GM19455 (cell line): ENCODE data around the gene PPP1CA.

ENCODE experiments used
- ATAC-seq: cut with Tn5 transposase; IDR thresholded peaks from one replicate; pipeline ENCODE4 v1.9.1; 2021; ENCODE audit not compliant: unreplicated experiment

Gene PPP1CA

DNA sequence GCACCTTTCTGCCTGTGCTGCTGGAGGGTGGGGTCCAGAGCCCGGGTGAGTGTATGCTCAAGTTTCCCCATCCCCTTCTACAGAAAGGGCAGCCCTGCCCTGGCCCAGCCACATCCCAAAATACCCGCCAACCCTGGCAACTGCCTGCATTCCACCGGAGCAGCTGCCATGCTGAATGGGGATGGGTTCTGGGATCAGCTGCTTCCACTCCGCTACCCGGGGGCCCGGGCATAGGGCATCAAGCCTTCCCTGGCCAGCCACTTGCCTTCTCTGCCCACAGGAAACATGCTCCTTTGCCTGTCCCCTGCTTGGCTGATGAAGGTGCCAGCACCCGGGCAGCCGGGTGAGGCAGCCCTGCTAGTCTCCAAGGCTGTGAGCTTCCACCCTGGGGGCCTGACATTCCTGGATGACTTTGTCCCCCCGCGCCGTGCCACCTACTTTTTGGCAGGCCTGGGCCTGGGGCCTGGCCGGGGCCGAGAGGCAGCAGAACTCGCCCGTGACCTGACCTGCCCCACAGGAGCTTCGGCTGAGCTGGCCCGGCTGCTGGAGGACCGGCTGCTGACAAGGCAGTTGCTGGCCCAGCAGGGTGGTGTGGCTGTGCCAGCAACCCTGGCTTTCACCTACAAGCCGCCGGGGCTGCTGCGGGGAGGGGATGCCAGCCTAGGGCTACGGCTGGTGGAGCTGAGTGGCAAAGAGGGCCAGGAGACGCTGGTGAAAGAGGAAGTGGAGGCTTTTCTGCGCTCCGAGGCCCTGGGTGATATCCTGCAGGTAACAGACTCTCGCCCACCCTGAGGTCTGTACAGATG, 17.0 kb upstream of the PPP1CA start:
- ATAC-seq = no peak

DNA sequence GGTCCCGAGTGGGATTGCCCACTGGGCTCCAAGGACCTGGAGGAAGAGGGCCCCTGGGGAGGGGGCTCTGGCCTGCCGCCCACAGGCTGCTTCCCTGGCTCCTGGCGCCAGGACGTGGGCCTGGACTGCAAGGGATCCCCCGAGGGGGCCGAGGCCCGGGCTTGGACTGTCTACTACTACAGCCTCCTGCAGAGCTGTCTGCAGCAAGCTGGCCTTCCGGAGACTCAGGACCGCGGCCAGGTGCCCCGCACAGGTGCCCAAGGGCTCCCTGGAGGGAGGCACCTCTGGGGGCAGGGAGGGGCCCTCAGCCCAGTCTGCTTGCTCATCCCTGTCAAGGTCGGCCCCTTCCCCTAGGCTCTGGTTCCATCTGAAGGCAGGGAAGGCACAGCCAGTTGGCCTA, 15.8 kb upstream of the PPP1CA start:
- ATAC-seq = no peak

DNA sequence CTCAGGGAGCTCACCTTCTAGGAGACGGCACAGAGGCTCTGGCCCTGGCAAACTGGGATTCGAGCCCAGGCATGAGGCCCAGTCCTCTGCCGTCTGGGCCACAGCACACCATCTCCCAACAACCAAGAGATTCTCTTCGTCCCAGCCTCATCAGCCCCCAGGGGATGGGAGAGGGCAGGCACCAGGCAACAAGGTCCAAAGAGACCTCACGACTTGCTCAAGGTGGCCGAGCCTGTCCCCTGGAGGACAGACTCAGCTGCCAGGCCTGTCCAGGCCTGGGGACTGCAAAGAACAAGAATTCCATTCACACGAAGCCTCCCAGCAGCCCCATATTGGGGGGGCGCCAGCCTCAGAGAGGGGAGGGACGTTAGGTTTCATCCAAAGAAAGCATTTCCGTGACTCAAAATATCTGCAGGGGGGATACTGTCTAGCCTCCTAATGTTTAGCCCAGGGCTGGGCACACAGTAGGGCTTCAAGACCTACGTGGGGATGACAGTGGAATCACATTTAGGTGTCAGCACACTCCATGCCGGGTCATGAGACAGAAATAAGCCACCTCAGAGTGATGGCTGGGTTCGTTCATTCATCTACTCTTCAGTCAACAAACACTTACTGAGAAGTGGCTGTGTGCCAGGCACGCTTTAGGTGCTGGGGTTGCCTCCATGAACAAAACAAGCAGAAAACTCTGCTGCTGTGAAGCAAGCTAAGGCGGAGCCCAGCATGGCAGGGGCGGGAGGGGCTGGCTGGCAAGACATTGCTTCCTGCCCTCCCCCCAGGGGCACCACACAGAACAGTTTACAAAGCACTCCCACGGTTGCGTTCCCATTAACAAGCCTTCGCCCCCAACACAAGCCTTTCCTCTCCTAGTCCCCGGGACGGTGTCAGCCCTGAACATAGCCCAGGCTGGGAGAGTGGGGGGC, 15.0 kb upstream of the PPP1CA start:
- no peak for ATAC-seq

DNA sequence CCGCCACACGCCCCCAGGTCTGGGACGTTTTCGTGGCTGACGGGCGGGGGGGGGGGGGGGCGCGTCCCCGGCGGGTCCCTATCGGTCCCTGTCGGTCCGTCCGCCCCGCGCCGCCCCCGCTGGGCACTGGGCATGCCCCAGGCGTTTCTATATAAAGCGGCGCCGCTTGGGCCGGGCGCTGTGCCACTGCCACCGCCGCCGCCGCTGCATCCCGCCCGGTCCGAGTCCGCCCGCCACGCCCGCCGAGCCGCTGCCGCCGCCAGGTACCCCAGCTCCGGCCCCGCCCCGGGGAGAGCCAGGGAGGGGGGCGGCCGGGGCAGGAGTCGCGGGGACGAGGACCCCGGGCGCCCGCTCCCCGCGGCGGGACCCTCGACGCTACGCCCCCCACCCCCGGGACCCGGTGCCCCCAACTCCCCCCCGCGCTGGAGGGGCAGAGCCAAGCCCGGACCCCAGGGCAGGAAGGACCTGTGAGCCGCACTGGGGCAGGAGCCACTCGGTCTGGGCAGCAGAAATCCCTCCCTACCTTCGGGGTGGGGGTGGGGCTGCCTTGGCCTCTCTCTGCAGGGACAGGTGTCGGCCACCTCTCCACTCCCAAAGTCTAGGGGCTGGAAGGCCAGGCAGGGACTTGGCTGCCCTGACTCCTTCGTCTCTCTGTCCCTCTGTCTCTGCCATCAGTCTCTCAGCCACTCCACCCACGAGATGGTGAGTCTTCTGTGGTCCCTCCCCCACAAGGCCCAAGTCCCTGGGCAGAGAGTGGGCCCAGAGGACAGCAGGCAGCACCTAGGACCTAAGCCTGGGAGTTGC, 14.0 kb upstream of the PPP1CA start, which contains the start of gene CARNS1:
Gene CARNS1 (plus strand): TSS at position 178 of the 804 bp plus-strand sequence. CDS start 522 bp downstream, at position 700.
- no peak for ATAC-seq

DNA sequence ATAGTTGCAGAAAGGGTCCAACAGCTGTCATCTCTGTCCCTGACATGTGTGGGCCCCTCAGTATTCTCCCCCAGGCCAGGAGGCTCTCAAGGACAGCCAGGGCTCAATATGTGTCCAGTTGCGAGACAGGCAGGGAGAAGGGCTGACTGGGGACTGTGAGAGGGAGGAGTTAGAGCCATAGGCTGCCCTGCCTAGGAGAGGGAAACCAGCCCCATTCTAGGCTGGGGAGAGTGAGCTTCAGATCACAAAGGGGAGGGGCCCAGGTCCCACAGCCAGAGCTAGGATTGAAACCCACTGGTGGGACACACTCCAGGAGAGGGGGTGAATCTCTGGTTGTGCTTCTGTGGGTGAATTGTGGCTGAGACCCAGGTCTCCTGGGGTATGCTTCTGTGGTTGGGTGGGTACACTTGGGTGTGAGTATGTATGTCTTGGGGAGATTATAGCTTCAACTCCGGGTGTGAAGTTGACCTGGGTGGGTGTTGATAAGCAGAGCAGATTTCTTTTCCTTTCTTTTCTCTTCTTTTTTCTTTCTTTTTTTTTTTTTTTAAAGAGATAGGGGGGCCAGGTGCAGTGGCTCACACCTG, 11.7 kb upstream of the PPP1CA start:
- ATAC-seq = no peak

DNA sequence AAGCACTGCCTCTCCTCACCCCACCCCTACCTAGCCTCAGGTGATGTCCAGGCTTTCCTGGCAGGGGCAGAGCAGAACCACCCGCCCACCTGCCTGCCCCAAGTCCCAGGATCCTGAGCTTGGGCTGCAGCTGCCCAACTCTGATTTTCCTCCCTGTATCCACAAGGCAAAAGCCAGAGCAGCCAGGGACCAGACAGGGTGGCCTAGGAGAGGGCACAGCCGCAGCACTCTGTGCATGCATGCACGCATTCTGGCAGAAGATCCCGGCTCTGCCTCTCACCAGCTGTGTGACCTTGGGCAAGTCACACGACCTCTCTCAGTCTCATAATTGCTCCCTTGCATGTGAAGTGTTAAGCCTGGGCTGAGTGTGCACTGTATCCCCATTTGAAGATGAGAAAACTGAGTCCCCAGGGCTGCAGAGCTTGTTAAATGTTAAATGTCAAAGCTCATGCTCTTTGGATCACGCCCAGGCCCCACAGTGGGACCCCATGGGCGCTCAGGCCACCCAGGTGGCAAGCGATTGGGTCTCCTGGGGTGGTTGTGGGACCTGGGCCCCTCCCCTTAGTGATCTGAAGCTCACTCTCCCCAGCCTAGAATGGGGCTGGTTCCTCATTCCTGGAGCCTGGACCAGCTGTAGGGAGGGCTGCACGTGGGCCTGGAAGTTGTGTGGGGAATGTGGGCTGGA, 11.0 kb upstream of the PPP1CA start:
- ATAC-seq = no peak

DNA sequence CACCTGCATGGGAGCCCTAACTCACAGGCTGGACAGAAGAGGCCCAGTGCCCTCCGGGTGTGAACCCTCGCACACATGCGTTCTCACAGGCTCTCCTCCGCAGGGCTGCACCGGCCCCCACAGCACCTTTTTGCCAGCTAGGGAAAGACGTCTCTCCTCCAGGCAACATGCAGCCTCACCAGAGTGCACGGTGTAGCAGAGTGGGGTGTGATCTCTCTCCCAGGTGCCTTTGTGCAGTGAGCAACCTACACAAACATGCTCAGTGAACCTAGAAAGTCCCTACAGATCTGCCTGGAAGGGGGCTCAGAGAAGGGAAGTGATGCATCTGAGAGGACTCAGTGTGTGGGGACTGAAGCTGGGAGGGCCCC, 10.1 kb upstream of the PPP1CA start:
- no peak for ATAC-seq

DNA sequence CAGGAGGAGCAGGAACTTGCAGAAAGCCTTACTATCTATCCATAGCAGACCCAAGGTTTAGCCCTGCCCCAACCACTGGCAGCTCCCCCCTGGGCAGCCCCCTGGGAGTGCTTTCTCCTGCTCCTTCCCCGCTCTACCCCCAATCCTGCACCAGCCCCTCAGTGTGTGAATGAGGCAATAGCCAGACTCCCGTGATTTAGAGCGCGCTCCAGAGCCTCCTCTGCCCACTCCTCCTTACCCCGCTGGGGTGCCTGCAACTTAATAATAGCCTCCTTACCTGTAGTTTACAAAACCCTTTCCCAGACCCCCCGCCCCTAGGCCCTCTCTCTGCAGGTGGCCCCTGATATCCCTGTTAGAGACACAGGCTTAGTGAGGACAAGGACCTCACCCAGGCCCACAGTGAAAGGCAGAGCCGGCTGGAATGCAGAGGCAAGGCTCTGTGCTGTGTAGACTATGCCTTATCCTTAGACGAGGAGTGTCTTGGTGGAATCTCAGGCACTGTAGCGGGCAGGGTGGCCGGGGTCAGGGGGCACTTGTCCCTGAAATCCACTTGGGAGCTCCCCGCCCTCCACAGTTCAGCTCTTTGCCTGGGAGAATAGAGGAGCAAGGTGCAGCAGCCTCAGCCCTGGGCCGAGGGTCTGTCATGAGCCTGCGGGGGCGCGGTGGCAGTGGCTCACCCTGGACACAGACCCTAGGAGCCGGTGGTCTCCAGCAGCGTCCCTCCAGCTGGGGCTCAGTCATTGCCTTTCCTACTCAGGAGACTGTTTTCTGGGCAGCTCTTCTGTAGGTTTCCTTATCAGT, 9.5 kb upstream of the PPP1CA start:
- ATAC-seq = no peak

DNA sequence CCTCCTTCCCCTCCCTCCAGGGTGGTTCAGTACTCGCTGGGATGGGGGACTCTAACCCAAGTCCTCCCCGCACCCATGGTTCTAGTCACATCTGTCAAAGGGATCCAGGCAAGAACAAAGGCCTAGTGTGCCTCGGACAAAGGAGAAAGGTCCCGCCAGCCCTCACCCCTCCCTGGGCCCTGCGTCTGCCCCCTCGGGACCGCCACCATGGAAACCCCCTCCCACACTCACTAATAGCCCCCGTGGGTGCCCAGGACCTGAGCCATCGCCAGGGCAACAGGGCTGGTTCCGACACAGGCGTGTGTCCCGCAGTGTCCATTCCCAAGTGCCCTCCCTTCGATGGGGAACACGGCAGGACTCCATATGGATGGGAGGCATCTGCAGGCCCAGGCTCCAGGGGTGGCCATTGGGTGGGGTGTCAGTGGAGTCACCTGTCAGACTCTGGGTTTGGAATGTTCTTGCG, 8.7 kb upstream of the PPP1CA start:
- no peak for ATAC-seq

DNA sequence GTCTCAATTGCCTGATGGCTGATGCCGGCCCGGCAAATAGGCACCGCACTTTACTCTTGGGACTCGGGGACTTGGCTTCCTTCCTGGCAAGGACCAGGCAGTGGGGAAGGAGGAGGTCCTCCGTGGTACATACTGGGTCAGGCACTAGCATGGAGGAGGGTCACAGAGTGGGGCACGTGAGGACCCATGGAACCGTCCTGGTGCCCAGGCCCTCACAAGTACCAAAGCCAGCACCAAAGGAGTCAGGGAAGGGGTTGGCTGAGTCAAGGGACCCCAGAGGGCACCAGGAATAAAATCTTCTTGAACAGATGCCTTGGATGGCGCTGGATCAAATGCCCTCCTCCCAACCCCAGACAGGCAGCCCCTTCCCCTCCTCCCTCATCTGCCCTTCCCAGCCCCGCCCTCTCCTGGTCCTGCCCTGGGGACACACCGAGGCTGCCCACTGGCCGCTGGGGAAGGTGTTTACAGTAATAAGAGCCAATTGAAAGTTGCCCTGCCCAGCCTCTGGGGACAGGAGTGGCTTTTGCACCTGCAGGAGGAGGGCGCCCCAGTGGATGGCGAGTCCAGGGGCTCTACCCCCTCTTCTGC, 8.2 kb upstream of the PPP1CA start:
- ATAC-seq = no peak

DNA sequence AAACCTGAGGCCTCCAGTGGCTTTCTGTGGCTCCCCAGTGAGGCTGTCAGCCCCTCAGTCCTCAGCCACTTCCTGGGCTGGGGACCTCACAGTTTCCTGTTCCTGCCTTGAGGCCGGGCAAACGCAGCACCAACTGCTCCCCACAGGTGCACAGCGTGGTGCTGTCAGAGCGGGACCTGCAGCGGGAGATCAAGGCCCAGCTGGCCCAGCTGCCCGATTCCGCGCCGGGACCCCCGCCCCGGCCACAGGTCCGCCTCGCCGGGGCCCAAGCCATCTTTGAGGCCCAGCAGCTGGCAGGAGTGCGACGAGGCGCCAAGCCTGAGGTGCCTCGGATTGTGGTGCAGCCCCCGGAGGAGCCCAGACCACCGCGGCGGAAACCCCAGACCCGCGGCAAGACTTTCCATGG, 7.6 kb upstream of the PPP1CA start:
- peak; percentile 62 for ATAC-seq

DNA sequence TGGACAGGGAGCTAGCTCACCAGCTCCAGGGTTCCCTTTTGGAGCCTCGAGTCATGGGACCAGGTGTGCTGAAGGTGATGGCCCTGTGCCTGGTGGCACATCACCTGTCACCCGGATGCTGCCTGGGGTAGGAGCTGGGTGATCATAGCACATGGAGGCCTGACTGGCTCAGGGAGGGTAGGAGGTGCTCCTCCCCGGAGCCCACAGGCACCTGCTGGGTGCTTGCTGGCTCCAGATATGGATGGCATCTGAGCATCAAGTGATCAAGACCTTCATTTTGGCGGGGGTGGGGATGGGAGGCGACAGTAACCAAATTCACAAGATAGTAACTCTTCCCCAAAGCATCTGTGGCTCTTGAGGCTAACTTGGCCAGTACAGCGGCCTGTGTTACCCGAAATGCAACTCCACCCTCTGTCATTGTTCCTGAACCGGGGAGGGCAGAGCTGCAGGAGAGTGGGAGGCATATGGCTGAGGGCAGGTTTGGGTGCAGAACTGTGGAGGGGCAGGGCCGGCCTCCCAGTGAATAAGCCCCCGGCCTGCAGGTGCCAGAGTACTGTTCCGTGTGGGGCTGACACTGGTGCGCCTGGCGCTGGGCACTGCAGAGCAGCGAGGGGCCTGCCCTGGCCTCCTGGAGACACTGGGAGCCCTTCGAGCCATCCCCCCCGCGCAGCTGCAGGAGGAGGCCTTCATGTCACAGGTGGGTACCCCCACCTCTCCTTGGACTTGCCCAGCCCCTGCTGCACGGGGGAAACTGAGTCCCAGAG, 7.0 kb upstream of the PPP1CA start:
- ATAC-seq = peak; percentile 8

DNA sequence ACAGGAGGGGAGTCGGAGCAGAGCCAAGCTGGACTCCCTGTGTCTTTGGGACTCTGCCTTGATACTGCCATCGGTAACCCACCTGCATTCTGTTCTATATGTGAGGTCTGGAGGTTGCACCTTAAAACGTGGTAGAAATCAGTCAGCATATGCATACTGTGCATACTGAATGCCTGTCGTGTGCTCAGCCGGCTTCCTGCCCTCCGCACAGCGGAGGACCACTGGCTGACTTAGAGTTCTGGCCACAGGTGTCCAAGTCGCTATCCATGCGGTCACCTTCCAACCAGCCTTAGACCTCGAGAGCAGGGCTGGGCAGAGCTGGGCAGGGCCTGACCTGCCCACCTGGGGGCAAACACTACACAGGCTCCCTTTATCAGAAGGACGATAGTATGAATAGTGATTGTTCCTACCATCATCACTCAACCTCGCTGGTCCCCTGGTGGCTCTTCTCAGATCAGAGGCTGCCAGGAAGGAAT, 6.1 kb upstream of the PPP1CA start:
- no peak for ATAC-seq

DNA sequence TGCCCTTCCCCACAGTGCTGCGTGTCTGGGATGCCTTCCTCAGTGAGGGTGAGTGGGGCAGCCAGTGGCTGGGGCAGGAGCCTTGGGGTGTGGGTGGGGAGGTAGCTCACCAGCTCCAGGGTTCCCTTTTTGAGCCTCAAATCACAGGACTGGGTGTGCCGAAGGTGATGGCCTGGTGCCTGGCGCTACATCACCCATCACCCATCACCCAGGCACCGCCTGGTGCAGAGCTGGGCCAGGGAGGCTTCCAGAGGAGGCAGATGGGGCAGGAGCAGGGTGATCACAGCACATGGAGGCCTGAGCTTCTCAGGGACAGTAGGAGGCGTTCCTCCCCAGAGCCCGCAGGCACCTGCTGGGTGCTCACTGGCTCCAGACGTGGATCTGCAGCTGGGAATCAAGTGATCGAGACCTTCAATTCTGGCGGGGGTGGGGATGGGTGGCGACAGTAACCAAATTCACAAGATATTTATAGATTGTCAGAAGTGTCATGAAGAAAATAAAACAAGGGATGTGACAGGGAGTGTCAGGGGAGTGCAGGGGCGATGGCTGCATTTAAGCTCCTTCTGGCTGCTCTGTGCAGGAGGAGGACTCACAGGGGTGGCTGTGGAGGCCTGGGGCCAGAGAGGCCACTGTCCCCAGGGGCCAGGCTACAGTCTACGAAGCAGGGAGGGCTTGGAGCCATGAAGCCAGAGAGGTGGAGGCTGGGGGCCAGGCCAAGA, 5.5 kb upstream of the PPP1CA start:
- ATAC-seq = no peak

DNA sequence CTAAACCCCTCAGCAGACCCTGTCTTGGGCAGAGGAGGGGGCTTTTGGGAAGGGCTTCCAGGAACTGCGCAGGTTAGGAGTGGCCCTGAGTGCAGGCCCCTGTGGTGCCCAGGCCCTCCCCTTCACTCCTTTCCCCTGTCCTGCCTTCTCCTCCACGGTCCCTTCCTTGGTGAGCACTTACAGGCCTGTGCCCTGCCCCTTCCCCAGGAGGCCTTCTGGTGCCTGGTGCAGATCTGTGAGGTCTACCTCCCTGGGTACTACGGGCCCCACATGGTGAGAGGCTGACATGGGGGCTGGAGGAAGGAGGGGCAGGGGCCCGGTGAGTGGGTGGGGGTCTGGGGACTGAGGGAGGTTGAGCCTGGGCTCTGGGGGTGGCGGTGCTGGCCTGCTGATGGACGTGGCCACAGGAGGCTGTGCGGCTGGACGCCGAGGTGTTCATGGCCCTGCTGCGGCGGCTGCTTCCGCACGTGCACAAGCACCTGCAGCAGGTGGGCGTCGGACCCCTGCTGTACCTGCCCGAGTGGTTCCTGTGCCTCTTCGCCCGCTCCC, 4.8 kb upstream of the PPP1CA start:
- no peak for ATAC-seq

DNA sequence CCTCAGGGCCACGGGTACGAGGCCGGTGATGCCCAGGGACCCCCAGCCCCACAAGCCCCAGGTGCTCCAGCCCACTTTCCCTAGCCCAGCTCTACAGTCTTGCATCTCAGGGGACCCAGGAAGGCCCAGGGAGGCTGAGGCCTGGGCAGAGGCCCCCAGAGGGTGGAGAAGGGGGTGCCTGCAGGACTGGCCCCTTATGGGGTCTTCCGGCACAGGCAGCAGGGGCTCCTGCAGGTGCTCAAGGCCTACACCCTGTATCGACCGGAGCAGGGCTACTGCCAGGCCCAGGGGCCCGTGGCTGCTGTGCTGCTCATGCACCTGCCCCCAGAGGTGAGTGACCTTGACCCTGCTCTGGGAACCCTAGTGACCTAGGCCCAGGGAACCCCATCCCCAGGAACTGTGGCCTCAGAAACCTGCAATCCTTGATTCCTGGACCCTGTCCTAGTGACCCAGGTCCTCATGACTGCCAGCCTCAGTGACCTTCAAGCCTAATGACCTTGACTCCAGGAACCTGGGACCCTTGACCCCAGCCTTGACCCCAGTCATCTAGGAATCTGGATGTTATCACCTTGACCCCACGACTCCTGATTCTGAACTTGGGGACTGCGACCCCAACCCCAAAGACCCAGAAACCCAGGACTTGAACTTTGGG, 4.2 kb upstream of the PPP1CA start:
- ATAC-seq = no peak

DNA sequence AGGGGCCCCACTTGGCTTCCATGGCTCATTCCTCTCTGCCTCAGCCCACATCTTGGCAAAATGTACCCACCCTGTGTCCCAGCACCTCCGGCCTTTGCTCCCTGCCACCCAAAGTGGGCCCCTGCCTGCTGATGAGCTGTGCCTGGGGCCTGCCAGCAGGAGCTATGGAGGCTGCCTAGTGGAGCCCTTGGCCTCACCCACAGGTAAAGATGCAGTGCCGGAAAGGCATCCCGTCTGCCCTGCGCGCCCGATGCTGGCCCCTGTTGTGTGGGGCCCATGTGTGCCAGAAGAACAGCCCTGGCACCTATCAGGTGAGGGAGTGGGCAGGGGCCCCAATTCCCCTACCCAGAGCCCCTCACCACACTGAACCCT, 3.5 kb upstream of the PPP1CA start:
- ATAC-seq = no peak
